Measurements from ENCODE around the gene OBSCN.

GRCh38 chr1:228393268-228393701 is 185.4 kb downstream of the OBSCN start:
- peak; percentile 32 to 68 (median 54) for TF ChIP-seq CTCF (IDR thresholded peaks at IDR 0.05)
- no peak for TF ChIP-seq POLR2A (IDR thresholded peaks at IDR 0.05)

Measured in heart left ventricle (tissue), 13 donors.